ENCODE results near the gene ARRB1.

DNA sequence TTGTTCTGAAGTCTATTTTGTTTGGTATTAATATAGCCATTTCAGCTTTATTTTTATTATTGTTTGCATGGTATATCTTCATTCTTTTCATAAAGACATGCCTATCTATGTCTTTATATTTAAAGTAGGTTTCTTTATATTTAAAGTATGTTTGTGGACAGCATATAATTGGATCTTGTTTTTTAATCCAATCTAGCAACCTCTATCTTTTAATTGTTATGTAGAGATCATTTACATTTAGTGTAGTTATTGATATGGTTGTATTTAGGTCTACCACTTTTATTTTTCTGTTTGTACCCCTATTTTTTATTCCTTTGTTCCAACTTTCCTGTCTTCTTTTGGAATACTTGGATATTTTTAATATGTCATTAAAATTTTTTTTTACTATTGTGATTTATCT is 97.1 kb downstream of the ARRB1 start:
- TF ChIP-seq POLR2A (IDR thresholded peaks at IDR 0.05), result no peak
- TF ChIP-seq, protein P1, sequence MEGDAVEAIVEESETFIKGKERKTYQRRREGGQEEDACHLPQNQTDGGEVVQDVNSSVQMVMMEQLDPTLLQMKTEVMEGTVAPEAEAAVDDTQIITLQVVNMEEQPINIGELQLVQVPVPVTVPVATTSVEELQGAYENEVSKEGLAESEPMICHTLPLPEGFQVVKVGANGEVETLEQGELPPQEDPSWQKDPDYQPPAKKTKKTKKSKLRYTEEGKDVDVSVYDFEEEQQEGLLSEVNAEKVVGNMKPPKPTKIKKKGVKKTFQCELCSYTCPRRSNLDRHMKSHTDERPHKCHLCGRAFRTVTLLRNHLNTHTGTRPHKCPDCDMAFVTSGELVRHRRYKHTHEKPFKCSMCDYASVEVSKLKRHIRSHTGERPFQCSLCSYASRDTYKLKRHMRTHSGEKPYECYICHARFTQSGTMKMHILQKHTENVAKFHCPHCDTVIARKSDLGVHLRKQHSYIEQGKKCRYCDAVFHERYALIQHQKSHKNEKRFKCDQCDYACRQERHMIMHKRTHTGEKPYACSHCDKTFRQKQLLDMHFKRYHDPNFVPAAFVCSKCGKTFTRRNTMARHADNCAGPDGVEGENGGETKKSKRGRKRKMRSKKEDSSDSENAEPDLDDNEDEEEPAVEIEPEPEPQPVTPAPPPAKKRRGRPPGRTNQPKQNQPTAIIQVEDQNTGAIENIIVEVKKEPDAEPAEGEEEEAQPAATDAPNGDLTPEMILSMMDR (IDR thresholded peaks at IDR 0.05), result no peak
